HepG2 (cell line): Measurements from ENCODE around the gene CGGBP1. TPM values are rescaled to one million over a fixed set of nuclear protein-coding genes. Genes with fewer than 3 reads are reported as not detected.

Source experiments
- BCL3 ChIP-seq: sonication (generic); formaldehyde crosslinking; IDR thresholded peaks from 2 replicates; pipeline ENCODE4 v1.5.1; 2020; ENCODE audit warnings: mild to moderate bottlenecking, missing genetic modification reagents, moderate library complexity
- DBP ChIP-seq: sonication (generic); formaldehyde crosslinking; IDR thresholded peaks from 2 replicates; pipeline ENCODE4 v1.4.0; 2020; ENCODE audit warnings: missing genetic modification reagents; ENCODE audit errors: not compliant biosample characterization
- NFAT5 ChIP-seq: sonication (generic); formaldehyde crosslinking; IDR thresholded peaks from 2 replicates; pipeline ENCODE4 v1.4.0; 2020; ENCODE audit warnings: missing genetic modification reagents
- NFE2 ChIP-seq: sonication (generic); formaldehyde crosslinking; IDR thresholded peaks from 2 replicates; pipeline ENCODE4 v1.4.0; 2020; ENCODE audit warnings: missing genetic modification reagents
- NFRKB ChIP-seq: fragments of 450-650 bp; IDR thresholded peaks from 2 replicates; pipeline ENCODE4 v1.6.1; 2017
- PRDM15 ChIP-seq: sonication (generic); formaldehyde crosslinking; IDR thresholded peaks from 2 replicates; pipeline ENCODE4 v1.4.0; 2020; ENCODE audit warnings: missing genetic modification reagents
- ZNF407 ChIP-seq: sonication (generic); formaldehyde crosslinking; IDR thresholded peaks from one replicate; pipeline ENCODE4 v1.5.1; 2020; ENCODE audit warnings: mild to moderate bottlenecking, missing genetic modification reagents; ENCODE audit errors: not compliant biosample characterization
- polyA plus RNA-seq, 8 experiments: library from polyadenylated mRNA; depleted of rRNA in 3 of 8; stranded (reverse) in 7 of 8; unstranded in 1 of 8; fragments of >200 nt; fragmentation: Illumina TruSeq in 4 of 8; extraction: Trizol in 4 of 8; gene quantifications; 2 replicates each; pipeline versions ENCODE4 v1.2.1 to v1.2.3, GENCODE V29; 2011 to 2016; ENCODE audit warnings: low read depth in 4 of 8, missing spikeins in 1 of 8, mixed read lengths in 1 of 8; ENCODE audit not compliant: insufficient read depth in 1 of 8
- total RNA-seq, 5 experiments: library from RNA; depleted of rRNA; stranded (reverse); fragments of >200 nt; fragmentation: Illumina TruSeq; extraction: Trizol; gene quantifications; 2 replicates each; pipeline ENCODE4 v1.2.3, GENCODE V29; 2016; ENCODE audit warnings: low read depth in 1 of 5

CGGBP1 gene
- total and polyA plus RNA-seq, 2 of the 13 experiments (the other 11 are each of a cell fraction or from before 2014, with no cell fraction given): 38.9 to 47.0 TPM

GRCh38 chr3:88058581-88059379, at the start of gene CGGBP1, which contains the start of gene ZNF654 (continued):
- TF ChIP-seq ZNF407 (no peak), NFE2 (CRISPR knock-in tag) (no peak), NFAT5 (no peak; the same call in 1 of the 2 replicates), NFRKB (no peak), DBP (no peak), PRDM15 (CRISPR knock-in tag) (no peak), BCL3 (CRISPR knock-in tag) (no peak)
